Lung microvascular endothelial cell (primary cell): ENCODE measurements around the gene TSHZ1. TPM values are rescaled to one million over a fixed set of nuclear protein-coding genes. Genes with fewer than 3 reads are reported as not detected.

ENCODE experiments used
- DNase-seq, 2 donors: peaks; one replicate each; pipeline versions ENCODE4 v3.0.0 to v3.0.0-alpha.2; 2010; ENCODE audit warnings: low read depth in 2 of 2
- total RNA-seq: library from RNA; depleted of rRNA; stranded (reverse); fragments of >200 nt; gene quantifications from 2 replicates; pipeline ENCODE4 v1.2.1, GENCODE V29; 2014

The TSHZ1 gene
- total RNA-seq, 1 donor from 2014 or later, result 12.5 TPM

- DNase-seq, result no peak
Observed at GRCh38 chr18:75221397-75221796, 10.8 kb downstream of the TSHZ1 start.

- peak; percentile 56 to 70 for DNase-seq
Observed at GRCh38 chr18:75221897-75222296, 11.3 kb downstream of the TSHZ1 start.

- no peak for DNase-seq
Observed at GRCh38 chr18:75222407-75222806, 11.8 kb downstream of the TSHZ1 start.

- DNase-seq, result peak in 1 of 2 donors; percentile 37
Observed at GRCh38 chr18:75223687-75224347, 13.2 kb downstream of the TSHZ1 start.

- DNase-seq, result peak in 1 of 2 donors; percentile 62
Observed at GRCh38 chr18:75226286-75226955, 15.8 kb downstream of the TSHZ1 start.

GRCh38 chr18:75226956-75227316 is 16.3 kb downstream of the TSHZ1 start:
- DNase-seq, result no peak

- no peak for DNase-seq
Observed at GRCh38 chr18:75227535-75228296, 17.1 kb downstream of the TSHZ1 start.

GRCh38 chr18:75228967-75229366 is 18.4 kb downstream of the TSHZ1 start:
- DNase-seq, result no peak

GRCh38 chr18:75229437-75229836 is 18.8 kb downstream of the TSHZ1 start:
- DNase-seq, result no peak

GRCh38 chr18:75230163-75231052 is 19.8 kb downstream of the TSHZ1 start:
- DNase-seq, result peak; percentile 44 to 95

- DNase-seq, result no peak
Observed at GRCh38 chr18:75231053-75231406, 20.4 kb downstream of the TSHZ1 start.

GRCh38 chr18:75234901-75235300 is 24.3 kb downstream of the TSHZ1 start:
- no peak for DNase-seq

GRCh38 chr18:75235896-75236295 is 25.3 kb downstream of the TSHZ1 start:
- DNase-seq, result no peak

- no peak for DNase-seq
Observed at GRCh38 chr18:75238100-75238499, 27.5 kb downstream of the TSHZ1 start.

GRCh38 chr18:75238786-75239185 is 28.2 kb downstream of the TSHZ1 start:
- peak; percentile 82 to 84 for DNase-seq

- DNase-seq, result no peak
Observed at GRCh38 chr18:75240433-75240832, 29.8 kb downstream of the TSHZ1 start.

- DNase-seq, result no peak
Observed at GRCh38 chr18:75241705-75242104, 31.1 kb downstream of the TSHZ1 start.

- peak in 1 of 2 donors; percentile 64 for DNase-seq
Observed at GRCh38 chr18:75244351-75245313, 34.0 kb downstream of the TSHZ1 start.

GRCh38 chr18:75246721-75247610 is 36.4 kb downstream of the TSHZ1 start:
- DNase-seq, result peak; percentile 12 to 37
